ENCODE data around the gene RINT1.
"Not testable (repeated sequence)": the region's sequence is repeated elsewhere in the genome, so short reads cannot be mapped to it uniquely, and the experiment has no call there.

Gene RINT1

DNA sequence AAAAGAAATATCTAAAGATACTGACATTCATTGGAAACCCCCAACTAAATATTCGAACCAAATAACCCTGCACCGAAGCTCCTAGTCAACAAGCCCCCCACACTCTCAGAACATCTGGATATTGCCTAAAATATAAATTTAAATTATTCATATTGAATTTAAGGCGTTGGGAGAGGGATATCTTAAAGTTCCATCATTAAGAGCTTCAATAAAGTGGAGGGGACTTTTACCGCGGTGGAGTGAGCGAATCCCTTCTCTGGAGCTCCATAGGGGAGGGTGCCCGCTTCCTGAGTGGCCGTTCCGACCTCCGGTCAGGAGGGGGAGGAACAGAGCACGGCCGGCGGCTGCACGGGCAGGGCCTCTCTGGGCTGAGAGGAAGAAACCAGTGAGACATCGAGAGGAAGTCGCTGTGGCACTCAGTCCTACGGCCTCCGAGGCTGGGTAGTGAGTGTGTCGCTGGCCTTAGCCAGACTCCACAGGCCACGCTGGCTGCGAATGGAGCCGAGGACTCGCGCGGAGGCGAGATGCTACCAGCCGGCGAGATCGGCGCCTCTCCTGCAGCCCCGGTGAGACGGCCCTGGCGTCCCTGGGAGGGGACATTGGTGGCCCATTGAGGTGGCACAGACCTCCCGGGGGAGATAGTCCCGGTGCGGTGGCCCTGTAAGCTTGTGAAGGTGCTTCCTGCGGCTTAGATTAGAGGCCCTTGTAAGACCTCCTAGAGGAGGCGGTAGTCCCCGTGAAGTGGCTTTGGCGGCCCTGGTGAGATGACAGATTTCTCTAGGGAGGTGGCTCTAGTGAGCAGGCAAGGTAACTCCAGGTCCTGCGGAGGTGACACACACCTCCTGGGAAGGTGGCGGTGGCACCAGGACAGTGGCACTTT lies at the start of gene RINT1:
Gene RINT1, plus strand, starts transcription at position 410 of the 880 bp plus-strand sequence. Its CDS starts 115 bp downstream, at position 525.
- Histone ChIP-seq H3K9ac (ENCODE audit: low read depth, low read length) (peak within 1 kb of the TSS; percentile 98), H3K4me1 (ENCODE audit: control insufficient read depth, insufficient read depth, low read length) (no peaks in the 10 kb centered on the region), H3K36me3 (ENCODE audit: control insufficient read depth, insufficient read depth, low read length) (no peaks in the 10 kb centered on the region), H3K4me3 (ENCODE audit: low read depth, low read length) (peak within 1 kb of the TSS; percentile 96), H3K9me3 (ENCODE audit: control insufficient read depth, insufficient read depth, low read length) (no peaks in the 10 kb centered on the region), H3K27me3 (ENCODE audit: control insufficient read depth, insufficient read depth, low read length) (no peaks in the 10 kb centered on the region)

- Histone ChIP-seq H3K9ac (ENCODE audit: low read depth, low read length) (no peak overlapping the region), H3K9me3 (ENCODE audit: control insufficient read depth, insufficient read depth, low read length) (no peaks in the 10 kb centered on the region), H3K4me1 (ENCODE audit: control insufficient read depth, insufficient read depth, low read length) (no peaks in the 10 kb centered on the region), H3K36me3 (ENCODE audit: control insufficient read depth, insufficient read depth, low read length) (no peaks in the 10 kb centered on the region), H3K4me3 (ENCODE audit: low read depth, low read length) (no peak overlapping the region), H3K27me3 (ENCODE audit: control insufficient read depth, insufficient read depth, low read length) (no peaks in the 10 kb centered on the region)
Observed at GRCh38 chr7:105487579-105488571, 44.1 kb upstream of the RINT1 start.

DNA sequence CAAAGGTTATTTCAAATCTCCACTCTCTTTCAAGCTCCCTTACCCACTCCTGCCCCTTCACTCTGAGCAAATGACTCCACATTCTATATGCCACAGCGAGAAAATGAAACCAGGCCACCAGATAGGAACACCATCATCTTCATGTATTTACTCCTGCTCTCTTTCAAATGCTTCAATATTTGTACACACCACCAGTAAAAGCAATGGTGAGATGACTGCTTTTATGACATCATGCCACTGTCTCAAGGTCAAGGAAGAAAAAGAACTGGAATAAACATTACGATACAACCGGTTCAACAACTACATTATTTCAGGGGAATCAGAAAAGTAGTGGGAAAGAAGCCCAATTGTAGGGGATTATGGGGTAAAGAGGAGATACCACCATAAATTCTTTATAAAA lies 42.6 kb upstream of the RINT1 start:
- Histone ChIP-seq H3K9me3 (ENCODE audit: control insufficient read depth, insufficient read depth, low read length) (no peaks in the 10 kb centered on the region), H3K9ac (ENCODE audit: low read depth, low read length) (no peak overlapping the region), H3K36me3 (ENCODE audit: control insufficient read depth, insufficient read depth, low read length) (no peaks in the 10 kb centered on the region)

DNA sequence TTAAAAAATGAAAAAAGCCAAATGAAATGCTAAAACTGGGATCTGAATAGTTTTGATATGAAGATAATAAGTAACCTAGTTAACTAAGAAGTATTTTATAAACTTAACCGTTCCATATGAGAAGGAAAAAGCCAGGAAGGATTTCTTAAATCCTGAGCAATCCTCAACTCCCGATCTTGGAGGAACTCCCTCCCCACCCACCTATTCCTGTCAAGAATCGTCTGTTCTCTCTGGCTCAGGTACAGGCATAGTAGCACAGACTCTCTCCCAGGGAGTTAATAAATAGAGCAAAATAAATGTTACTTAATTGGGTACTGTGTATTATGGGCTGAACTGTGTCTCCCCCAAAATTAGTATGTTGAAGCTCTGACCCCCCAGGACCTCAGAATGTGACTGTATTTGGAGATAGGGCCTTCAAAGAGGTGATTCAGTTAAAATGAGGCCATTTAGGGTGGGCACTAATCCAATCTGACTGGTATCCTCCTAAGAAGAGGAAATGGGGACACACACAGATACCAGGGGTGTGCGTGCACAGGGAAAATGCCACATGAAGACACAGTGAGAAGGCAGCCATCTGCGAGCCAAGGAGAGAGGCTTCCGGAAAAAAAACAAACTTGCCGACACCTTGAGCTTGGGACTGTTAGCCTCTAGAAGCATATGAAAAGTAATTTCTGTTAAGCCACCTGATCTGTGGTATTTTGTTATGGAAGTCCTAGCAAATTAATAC lies 38.6 kb upstream of the RINT1 start:
- Histone ChIP-seq H3K9ac (ENCODE audit: low read depth, low read length) (no peak overlapping the region), H3K4me1 (ENCODE audit: control insufficient read depth, insufficient read depth, low read length) (no peaks in the 10 kb centered on the region), H3K27me3 (ENCODE audit: control insufficient read depth, insufficient read depth, low read length) (no peaks in the 10 kb centered on the region), H3K4me3 (ENCODE audit: low read depth, low read length) (no peak overlapping the region), H3K9me3 (ENCODE audit: control insufficient read depth, insufficient read depth, low read length) (no peaks in the 10 kb centered on the region), H3K36me3 (ENCODE audit: control insufficient read depth, insufficient read depth, low read length) (no peaks in the 10 kb centered on the region)

More for the DNA sequence above, 42.6 kb upstream of the RINT1 start:
- no peaks in the 10 kb centered on the region for H3K4me1 ChIP-seq (ENCODE audit: control insufficient read depth, insufficient read depth, low read length)
- H3K27me3 ChIP-seq (ENCODE audit: control insufficient read depth, insufficient read depth, low read length): no peaks in the 10 kb centered on the region
- H3K4me3 ChIP-seq (ENCODE audit: low read depth, low read length): no peak overlapping the region

- Histone ChIP-seq H3K4me3 (ENCODE audit: low read depth, low read length) (no peak overlapping the region), H3K9ac (ENCODE audit: low read depth, low read length) (no peak overlapping the region), H3K4me1 (ENCODE audit: control insufficient read depth, insufficient read depth, low read length) (no peaks in the 10 kb centered on the region), H3K36me3 (ENCODE audit: control insufficient read depth, insufficient read depth, low read length) (no peaks in the 10 kb centered on the region), H3K9me3 (ENCODE audit: control insufficient read depth, insufficient read depth, low read length) (no peaks in the 10 kb centered on the region), H3K27me3 (ENCODE audit: control insufficient read depth, insufficient read depth, low read length) (no peaks in the 10 kb centered on the region)
Observed at GRCh38 chr7:105493923-105494315, 38.1 kb upstream of the RINT1 start.

GRCh38 chr7:105496521-105496920 lies 35.5 kb upstream of the RINT1 start:
- Histone ChIP-seq H3K27me3 (ENCODE audit: control insufficient read depth, insufficient read depth, low read length) (no peaks in the 10 kb centered on the region), H3K9ac (ENCODE audit: low read depth, low read length) (no peak overlapping the region), H3K4me1 (ENCODE audit: control insufficient read depth, insufficient read depth, low read length) (no peaks in the 10 kb centered on the region), H3K9me3 (ENCODE audit: control insufficient read depth, insufficient read depth, low read length) (no peaks in the 10 kb centered on the region), H3K36me3 (ENCODE audit: control insufficient read depth, insufficient read depth, low read length) (peaks cover 6% of the 10 kb centered on the region), H3K4me3 (ENCODE audit: low read depth, low read length) (no peak overlapping the region)

- Histone ChIP-seq H3K9ac (ENCODE audit: low read depth, low read length) (no peak overlapping the region), H3K4me1 (ENCODE audit: control insufficient read depth, insufficient read depth, low read length) (no peaks in the 10 kb centered on the region), H3K36me3 (ENCODE audit: control insufficient read depth, insufficient read depth, low read length) (peaks cover 8% of the 10 kb centered on the region), H3K9me3 (ENCODE audit: control insufficient read depth, insufficient read depth, low read length) (no peaks in the 10 kb centered on the region), H3K27me3 (ENCODE audit: control insufficient read depth, insufficient read depth, low read length) (no peaks in the 10 kb centered on the region), H3K4me3 (ENCODE audit: low read depth, low read length) (no peak overlapping the region)
Observed at GRCh38 chr7:105497016-105497415, 35.0 kb upstream of the RINT1 start.

GRCh38 chr7:105502173-105502572 lies 29.8 kb upstream of the RINT1 start:
- H3K9me3 ChIP-seq (ENCODE audit: control insufficient read depth, insufficient read depth, low read length): no peaks in the 10 kb centered on the region
- H3K4me3 ChIP-seq (ENCODE audit: low read depth, low read length): no peak overlapping the region
- H3K36me3 ChIP-seq (ENCODE audit: control insufficient read depth, insufficient read depth, low read length): peaks cover 27% of the 10 kb centered on the region
- no peaks in the 10 kb centered on the region for H3K4me1 ChIP-seq (ENCODE audit: control insufficient read depth, insufficient read depth, low read length)
- H3K27me3 ChIP-seq (ENCODE audit: control insufficient read depth, insufficient read depth, low read length): no peaks in the 10 kb centered on the region
- no peak overlapping the region for H3K9ac ChIP-seq (ENCODE audit: low read depth, low read length)

DNA sequence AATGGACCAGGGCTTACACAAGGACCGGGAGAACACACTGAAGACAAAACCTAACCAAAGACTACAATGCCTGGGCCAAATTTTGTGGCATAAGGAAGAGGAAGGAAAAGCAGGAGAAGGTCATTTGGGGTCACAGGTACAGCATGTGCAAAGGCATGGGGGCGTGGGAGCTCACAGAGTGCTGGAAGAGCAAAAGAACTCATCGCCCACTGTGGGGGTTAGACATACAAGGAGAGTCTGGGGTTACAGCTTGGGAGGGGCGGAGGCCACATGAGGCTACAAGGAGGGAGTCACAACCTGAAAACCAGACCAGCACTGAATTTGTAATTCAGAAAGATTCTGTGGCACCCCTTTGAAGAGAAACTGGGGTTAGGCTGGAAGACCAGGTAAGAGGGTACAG lies 19.6 kb upstream of the RINT1 start:
- Histone ChIP-seq H3K9me3 (ENCODE audit: control insufficient read depth, insufficient read depth, low read length) (no peaks in the 10 kb centered on the region), H3K4me1 (ENCODE audit: control insufficient read depth, insufficient read depth, low read length) (no peaks in the 10 kb centered on the region), H3K36me3 (ENCODE audit: control insufficient read depth, insufficient read depth, low read length) (peaks cover 3% of the 10 kb centered on the region), H3K4me3 (ENCODE audit: low read depth, low read length) (no peak overlapping the region), H3K27me3 (ENCODE audit: control insufficient read depth, insufficient read depth, low read length) (no peaks in the 10 kb centered on the region), H3K9ac (ENCODE audit: low read depth, low read length) (no peak overlapping the region)

DNA sequence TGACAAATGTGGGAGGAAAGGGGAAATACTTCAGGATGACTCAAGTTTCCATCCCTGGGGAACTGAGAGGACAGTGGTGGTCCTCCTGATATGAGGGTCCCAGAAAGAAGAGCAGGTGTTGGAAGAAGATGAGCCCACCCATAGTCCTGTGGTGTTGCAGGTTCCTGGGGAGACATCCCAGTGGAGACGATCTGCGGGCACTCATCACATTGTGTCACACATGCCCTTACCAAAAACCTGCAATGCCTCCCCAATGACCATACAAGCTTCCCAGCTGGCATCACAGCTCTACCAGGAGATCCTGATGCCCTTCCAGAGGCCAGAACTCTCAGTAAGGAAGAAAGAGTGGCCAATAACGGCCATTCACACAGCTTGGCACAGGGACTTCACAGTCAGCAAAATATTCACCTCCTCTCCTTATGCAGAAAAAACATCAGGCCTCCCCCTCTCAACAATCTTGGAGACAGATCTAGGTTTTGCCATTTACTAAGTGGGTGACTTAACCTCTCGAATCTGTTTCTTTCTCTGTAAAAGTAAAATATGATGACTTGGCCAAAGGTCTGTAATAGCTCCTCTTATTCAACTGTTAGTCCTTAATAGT lies 19.0 kb upstream of the RINT1 start:
- H3K36me3 ChIP-seq (ENCODE audit: control insufficient read depth, insufficient read depth, low read length): peaks cover 2% of the 10 kb centered on the region
- H3K27me3 ChIP-seq (ENCODE audit: control insufficient read depth, insufficient read depth, low read length): no peaks in the 10 kb centered on the region
- no peak overlapping the region for H3K9ac ChIP-seq (ENCODE audit: low read depth, low read length)
- no peaks in the 10 kb centered on the region for H3K4me1 ChIP-seq (ENCODE audit: control insufficient read depth, insufficient read depth, low read length)
- H3K4me3 ChIP-seq (ENCODE audit: low read depth, low read length): no peak overlapping the region
- H3K9me3 ChIP-seq (ENCODE audit: control insufficient read depth, insufficient read depth, low read length): no peaks in the 10 kb centered on the region

GRCh38 chr7:105515610-105516009 lies 16.4 kb upstream of the RINT1 start:
- H3K4me1 ChIP-seq (ENCODE audit: control insufficient read depth, insufficient read depth, low read length); H3K4me3 ChIP-seq (ENCODE audit: low read depth, low read length); H3K27me3 ChIP-seq (ENCODE audit: control insufficient read depth, insufficient read depth, low read length); H3K9ac ChIP-seq (ENCODE audit: low read depth, low read length); H3K9me3 ChIP-seq (ENCODE audit: control insufficient read depth, insufficient read depth, low read length); H3K36me3 ChIP-seq (ENCODE audit: control insufficient read depth, insufficient read depth, low read length): not testable (repeated sequence)
